ENCODE data around the gene MIXL1. TPM values are rescaled to one million over a fixed set of nuclear protein-coding genes. Genes with fewer than 3 reads are reported as not detected.

The MIXL1 gene
- total RNA-seq, 1 experiment from 2014 or later: 4.7 TPM

- H2BK120ac ChIP-seq (ENCODE audit: low read depth, low read length, poor library complexity, severe bottlenecking): no peak overlapping the region
- no peak overlapping the region for H2BK12ac ChIP-seq (ENCODE audit: insufficient read length, low read depth, low read length)
- H3T11ph ChIP-seq (ENCODE audit: low read length): no peak overlapping the region
- no peak overlapping the region for H2BK20ac ChIP-seq (ENCODE audit: low read depth, low read length, poor library complexity, severe bottlenecking)
- no peak for TF ChIP-seq CTCF (conservative IDR thresholded peaks at IDR 0.05)
- H2BK15ac ChIP-seq (ENCODE audit: low read depth, low read length): no peak overlapping the region
- no peaks in the 10 kb centered on the region for H3K27me3 Mint-ChIP-seq (ENCODE audit: low read depth)
- H3K79me1 ChIP-seq (ENCODE audit: insufficient read depth, low read depth, low read length, poor library complexity, severe bottlenecking): no peaks in the 10 kb centered on the region
- no peak overlapping the region for H3K56ac ChIP-seq (ENCODE audit: insufficient read length, low read depth, low read length)
- peaks cover 17 to 38% (median 36%) of the 10 kb centered on the region in 3 experiments; a peak in 6 of 7 replicates for H3K36me3 Mint-ChIP-seq (ENCODE audit: insufficient read depth in 1 of 3, low read depth in 3 of 3)
- no CpG with 5 or more reads among the region's 3 CpGs for WGBS (ENCODE audit: extremely low coverage, insufficient read length, low lambda C conversion rate)
- H3K14ac ChIP-seq (ENCODE audit: insufficient read depth, low read length): no peak overlapping the region
- no peak overlapping the region for H3K4me3 Mint-ChIP-seq
- no peaks in the 10 kb centered on the region for H3K79me2 ChIP-seq (ENCODE audit: insufficient read depth, low read length)
- H2AK5ac ChIP-seq (ENCODE audit: insufficient read length, low read length): no peak overlapping the region
- no peak overlapping the region for H3K9ac ChIP-seq (ENCODE audit: extremely low read depth, insufficient read length, low read length)
- H3K27me3 ChIP-seq (ENCODE audit: insufficient read depth, low read length): no peaks in the 10 kb centered on the region
- H2BK5ac ChIP-seq (ENCODE audit: insufficient read length, low read length): no peak overlapping the region
- H3K27ac ChIP-seq (ENCODE audit: insufficient read length, low read depth, low read length): no peak overlapping the region
- H3K23me2 ChIP-seq (ENCODE audit: insufficient read length, low read depth, low read length, poor library complexity, severe bottlenecking): no peaks in the 10 kb centered on the region
- no peak for DNase-seq
- H4K91ac ChIP-seq (ENCODE audit: insufficient read length, low read depth, low read length): no peak overlapping the region
- no peak overlapping the region for H4K8ac ChIP-seq (replicated peaks; ENCODE audit: insufficient read length, low read depth, low read length)
- H3K9me3 Mint-ChIP-seq: no peaks in the 10 kb centered on the region
- no peak overlapping the region for H3K23ac ChIP-seq (ENCODE audit: insufficient read length, low read depth, low read length)
- no peak overlapping the region for H4K5ac ChIP-seq (ENCODE audit: insufficient read length, low read depth, low read length)
- no peak overlapping the region for H3K27ac Mint-ChIP-seq
- no peak overlapping the region for H3K4ac ChIP-seq (ENCODE audit: low read depth, low read length)
- H2AFZ ChIP-seq (ENCODE audit: low read length): no peak overlapping the region
- H3K4me1 ChIP-seq (ENCODE audit: insufficient read depth, low read length): no peaks in the 10 kb centered on the region
- no peak overlapping the region for H3K4me2 ChIP-seq (ENCODE audit: insufficient read depth, insufficient read length, low read length)
- no peaks in the 10 kb centered on the region for H3K4me1 Mint-ChIP-seq
- H3K9me3 ChIP-seq (ENCODE audit: control insufficient read depth, low read depth, low read length): no peaks in the 10 kb centered on the region
- no peaks in the 10 kb centered on the region for H4K20me1 ChIP-seq (ENCODE audit: control insufficient read depth, insufficient read depth, insufficient read length)
- H3K18ac ChIP-seq (ENCODE audit: insufficient read length, low read depth, low read length): no peak overlapping the region
Observed at GRCh38 chr1:226239421-226239820, 16.0 kb downstream of the MIXL1 start.
